ENCODE measurements around the gene UPB1.
"Not testable (repeated sequence)": the region's sequence is repeated elsewhere in the genome, so short reads cannot be mapped to it uniquely, and the experiment has no call there.

Gene UPB1

GRCh38 chr22:24504956-24505736 lies 10.0 kb downstream of the UPB1 start:
- DNase-seq: no peak

DNA sequence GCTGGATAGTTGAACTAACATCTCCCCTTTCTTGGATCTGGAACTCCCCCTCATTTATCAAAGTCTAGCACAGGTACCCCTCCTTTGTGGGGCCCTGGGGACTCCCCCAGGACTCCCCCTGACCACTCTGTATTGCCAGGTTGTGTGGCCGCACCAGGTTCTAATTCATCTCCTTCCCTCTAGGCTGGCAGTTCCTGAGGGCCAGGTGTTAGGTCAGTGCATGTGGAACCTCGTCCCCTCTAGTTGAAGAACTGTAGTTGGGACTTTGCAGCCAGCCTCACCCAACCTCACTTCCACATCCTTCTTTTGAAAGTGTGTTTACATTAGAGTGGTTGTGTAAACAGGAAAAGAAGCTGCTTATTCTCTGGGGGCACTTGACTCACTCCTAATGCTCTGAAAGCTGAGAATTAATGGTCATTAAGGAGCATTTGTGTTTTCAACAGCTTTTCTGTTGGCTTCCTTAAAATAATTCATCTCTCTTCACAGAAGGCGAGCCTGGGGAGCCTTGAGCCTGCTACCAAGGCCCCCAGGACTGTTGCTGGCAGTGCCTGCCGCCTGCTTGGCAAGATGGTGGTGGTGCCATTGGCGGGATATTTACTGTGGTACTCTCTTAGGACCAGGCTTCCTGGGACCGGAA lies 11.8 kb downstream of the UPB1 start:
- DNase-seq: no peak

GRCh38 chr22:24507716-24508115 lies 12.6 kb downstream of the UPB1 start:
- no peak for DNase-seq

- no peak for DNase-seq
Measured at GRCh38 chr22:24510637-24511625, 15.8 kb downstream of the UPB1 start.

DNA sequence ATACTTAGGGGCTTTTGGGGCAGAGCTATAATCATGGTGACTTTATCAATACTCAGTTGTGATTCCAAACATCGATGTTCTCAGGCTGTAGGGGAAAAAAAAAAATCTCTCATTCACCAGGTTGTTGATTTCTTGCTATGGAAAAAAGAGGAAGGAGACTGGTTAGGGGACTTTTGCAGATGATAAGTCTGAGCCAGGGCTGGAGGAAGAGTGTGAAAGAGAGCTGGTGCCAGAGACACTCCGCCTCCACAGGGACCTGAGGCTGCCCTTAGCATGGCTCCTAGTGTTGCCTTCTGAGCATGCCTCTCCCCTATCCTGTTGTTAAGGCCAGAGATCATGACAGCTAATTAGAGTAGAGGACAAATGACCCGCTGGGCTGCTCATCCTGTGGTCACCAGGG lies 16.9 kb downstream of the UPB1 start:
- no peak for DNase-seq

DNA sequence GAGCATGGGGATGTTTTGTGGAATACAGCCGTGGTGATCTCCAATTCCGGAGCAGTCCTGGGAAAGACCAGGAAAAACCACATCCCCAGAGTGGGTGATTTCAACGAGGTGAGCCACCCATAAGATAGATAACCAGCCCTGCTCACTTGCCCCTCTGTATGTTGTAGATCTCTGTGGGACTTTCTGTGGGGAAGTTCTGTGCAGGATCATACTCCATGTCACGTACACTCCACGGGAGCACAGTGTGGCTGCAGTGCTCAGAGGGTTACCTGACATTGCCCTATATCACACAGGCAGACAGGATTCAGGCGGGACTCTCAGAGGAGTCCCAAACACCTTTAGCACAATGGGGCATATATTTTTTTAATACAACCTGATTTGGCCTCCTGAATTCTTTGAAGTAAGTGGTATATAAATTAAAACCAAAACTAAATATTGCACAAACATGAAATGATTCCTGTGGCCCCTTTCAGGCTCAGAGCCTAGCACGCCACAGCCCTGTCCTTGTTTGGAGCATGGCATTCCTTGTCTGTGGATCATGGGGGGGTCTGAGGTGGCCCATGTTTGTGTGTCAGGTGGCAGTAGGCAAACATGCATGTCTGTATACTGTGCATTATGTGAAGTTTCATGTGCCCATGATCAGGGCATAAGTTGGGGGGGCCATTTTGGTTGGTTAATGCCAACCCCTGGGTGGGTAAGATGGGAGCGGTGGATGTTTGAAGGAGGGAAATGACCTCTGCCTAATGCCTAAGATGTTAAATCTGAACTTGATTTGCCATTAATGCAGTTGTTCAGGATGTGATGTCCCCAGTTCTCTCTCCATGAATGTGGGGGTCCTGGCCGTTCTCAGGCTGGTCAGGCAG lies 18.5 kb downstream of the UPB1 start:
- no peak for DNase-seq

DNA sequence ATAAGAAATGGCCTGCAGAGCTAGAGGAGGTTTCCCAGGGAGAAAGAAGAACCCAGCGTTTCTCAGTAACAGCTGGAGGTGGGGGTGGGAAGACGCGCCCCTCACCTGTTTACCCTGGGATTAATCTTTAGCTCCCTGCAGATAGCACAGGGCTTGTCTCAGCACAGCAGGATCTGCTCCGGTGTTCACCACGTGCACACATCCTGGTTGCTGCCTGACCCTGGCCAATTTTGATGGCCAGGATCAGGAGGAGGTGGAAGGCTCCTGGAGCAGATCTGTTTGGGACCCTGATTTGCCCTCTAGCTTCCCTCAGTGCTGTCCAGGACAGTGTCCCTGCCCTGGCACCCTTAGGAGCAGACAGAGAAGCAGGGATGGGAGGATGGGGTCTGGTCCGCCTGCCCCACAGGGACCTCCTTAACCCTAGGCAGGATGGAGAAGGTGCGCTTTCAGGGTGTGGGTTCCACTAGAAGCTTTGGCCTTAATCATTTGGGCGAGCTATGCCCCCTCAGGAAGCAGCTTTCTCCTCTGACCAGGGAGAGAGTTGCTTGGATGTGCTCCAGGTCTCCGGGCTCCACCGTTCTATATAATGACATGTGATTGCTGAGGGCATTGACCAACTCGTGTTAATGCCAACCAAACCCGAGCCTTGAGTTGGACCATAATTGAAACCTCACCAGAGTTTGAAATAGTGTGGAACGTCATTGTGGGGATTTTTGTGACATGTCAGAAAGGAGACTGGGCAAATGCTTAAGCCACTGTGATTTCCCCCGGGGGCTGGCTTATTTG lies 19.3 kb downstream of the UPB1 start:
- no peak for DNase-seq

DNA sequence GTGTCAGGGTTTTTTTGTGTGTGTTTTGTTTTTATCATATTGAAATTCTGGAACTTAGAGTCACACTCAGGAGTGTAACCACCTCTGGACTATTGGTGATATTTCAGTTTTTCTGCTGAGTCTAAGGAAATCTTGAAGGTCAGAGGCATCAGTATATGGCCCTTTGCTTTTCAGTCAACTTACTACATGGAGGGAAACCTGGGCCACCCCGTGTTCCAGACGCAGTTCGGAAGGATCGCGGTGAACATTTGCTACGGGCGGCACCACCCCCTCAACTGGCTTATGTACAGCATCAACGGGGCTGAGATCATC lies 19.9 kb downstream of the UPB1 start:
- no peak for DNase-seq

DNA sequence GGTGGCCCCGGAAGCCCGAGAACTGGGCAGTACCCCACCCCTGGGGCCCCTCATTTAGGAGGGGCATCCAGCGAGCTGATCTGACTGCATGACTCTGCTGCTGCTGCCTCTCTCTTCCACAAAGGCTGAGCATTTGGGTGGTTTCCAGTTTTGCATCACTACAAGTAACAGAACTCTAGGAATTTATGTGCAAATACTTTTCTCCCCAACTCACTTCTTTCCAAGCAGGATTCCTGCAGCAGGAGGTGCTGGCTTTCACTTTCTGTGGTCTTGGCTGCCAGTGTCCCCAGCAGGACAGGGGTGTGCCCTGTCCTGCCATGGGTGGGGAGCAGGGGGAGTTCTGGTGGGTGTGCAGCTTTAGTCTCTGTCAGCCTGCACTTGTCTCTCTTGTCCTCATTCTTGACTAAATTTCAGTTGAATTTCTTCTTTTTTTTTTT lies 21.2 kb downstream of the UPB1 start:
- no peak for DNase-seq

- DNase-seq: no peak
Measured at GRCh38 chr22:24517446-24517845, 22.3 kb downstream of the UPB1 start.

- DNase-seq: no peak
Measured at GRCh38 chr22:24518228-24518627, 23.1 kb downstream of the UPB1 start.

- DNase-seq: no peak
Measured at GRCh38 chr22:24518771-24519485, 23.8 kb downstream of the UPB1 start.

DNA sequence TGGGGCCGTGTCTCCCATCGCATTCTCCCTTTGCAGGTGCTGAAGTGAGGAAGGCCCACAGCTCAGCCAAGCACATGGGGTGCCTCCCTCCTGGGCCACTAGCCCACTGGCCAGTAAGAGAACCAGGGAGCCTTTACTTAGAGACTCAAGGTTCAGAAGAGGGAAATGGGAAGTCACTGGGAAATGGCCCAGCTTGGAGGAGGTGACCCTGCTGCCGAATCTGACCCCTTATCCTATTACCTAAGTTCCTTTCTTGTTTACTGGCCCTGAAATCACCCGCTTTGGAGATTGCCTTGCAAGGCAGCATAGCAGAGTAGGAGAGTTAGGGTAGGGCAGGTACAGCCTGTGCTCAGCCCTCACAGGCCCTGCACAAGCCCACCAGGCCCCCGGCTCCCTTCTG lies 24.4 kb downstream of the UPB1 start:
- no peak for DNase-seq

GRCh38 chr22:24521791-24522245 lies 26.7 kb downstream of the UPB1 start:
- DNase-seq: peak; percentile 45

DNA sequence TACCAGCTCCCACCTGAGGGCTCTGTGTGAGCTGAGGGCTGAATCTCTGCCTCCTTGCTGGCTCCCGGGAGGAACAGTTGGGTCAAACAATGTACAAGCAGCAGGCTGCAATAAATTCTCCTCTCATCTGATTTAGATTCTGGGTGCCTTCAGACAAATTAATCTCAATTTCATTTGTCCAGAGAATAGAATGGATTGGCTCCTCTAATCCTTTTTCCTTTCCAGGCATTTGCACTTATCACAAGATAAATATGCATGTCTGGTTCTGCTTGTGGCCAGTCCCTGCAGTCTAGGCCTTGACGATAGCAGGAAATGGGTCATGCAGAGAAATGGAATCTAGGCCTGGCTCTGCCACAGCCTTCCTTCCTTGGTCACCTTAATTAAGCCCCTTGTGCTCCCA lies 28.7 kb downstream of the UPB1 start:
- DNase-seq: no peak

DNA sequence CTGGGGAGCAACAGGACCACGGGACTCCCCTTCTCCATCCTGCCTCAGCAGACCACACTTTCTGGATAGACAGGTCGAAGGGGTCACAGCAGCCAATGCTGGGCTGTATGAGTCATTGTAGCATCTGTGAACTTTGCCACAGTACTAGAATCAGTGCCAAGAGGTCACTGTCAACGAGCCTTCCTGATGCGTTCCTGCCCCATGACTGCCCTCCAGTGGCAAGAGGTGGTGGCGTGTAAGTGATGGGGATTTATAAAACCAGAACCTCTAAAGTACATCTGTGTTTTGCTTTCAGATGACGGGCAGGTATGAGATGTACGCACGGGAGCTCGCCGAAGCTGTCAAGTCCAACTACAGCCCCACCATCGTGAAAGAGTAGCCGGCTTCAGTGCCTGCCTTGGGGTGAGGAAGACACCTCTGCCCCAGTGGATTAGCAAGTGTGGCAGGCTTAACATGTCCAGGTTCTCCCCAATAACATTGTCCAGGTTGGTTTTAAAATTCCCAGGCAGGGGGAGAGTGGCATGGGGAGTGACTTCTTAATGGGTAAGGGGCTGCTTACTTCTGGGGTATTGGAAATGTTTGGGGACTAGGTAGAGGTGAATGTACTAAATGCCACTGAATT lies 30.4 kb downstream of the UPB1 start:
- peak; percentile 81 for DNase-seq

- DNase-seq: no peak
Measured at GRCh38 chr22:24526191-24526590, 31.1 kb downstream of the UPB1 start.

GRCh38 chr22:24529898-24530297 lies 34.8 kb downstream of the UPB1 start:
- DNase-seq: no peak

DNA sequence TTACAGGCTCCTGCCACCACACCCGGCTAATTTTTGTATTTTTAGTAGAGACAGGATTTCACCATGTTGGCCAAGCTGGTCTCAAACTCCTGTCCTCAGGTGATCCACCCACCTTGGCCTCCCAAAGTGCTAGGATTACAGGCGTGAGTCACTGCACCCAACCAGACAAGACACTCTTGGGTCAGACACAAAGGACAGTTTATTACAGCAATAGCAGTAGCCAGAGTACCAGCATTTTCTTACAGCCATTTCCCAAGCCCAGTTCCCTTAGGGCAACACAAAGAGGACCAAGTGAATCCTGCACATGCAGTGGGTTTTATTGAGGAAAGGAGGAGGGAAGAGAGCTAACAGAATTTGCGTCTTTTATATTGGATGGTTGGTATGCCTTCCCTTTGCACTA lies 35.8 kb downstream of the UPB1 start:
- DNase-seq: not testable (repeated sequence)

DNA sequence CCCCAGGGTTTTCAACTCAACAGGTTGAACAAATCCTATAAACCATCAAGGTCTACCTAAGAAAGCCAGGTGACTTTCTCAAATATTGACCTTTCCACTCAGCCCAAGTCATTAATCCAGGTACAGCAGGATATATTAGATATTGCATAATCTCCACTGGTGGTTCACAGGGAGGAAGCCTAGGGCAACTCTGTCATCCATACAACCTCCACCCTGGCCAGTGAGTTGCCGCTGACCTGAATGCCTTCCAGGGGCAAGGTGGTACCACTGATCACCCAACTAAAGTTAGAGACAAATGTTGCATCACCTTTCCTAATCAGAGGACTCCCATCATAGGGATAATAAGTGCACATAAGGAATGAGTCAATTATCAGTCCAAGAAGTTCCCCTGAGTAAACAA lies 36.9 kb downstream of the UPB1 start:
- no peak for DNase-seq

GRCh38 chr22:24535348-24535747 lies 40.2 kb downstream of the UPB1 start:
- no peak for DNase-seq

All from stimulated activated CD4-positive, alpha-beta T cell treated with anti-CD3 and anti-CD28 coated beads, Interleukin-4, amount 100 ng/mL, for 24 hours (primary cell).